GM10266 (cell line): ENCODE measurements around the gene ITGA2B.
A peak's percentile ranks its signal among the peaks of the same experiment; 100 is the strongest.

Source experiments
- DNase-seq: peaks from one replicate; pipeline ENCODE4 v3.0.0; 2012; ENCODE audit errors: extremely low spot score
- CTCF ChIP-seq: IDR thresholded peaks from 2 replicates; pipeline ENCODE4 v1.5.1; 2012; ENCODE audit warnings: mild to moderate bottlenecking, low read depth; ENCODE audit not compliant: control insufficient read depth, insufficient read depth; ENCODE audit errors: missing control alignments

ITGA2B gene

GRCh38 chr17:44382917-44383316 lies 6.5 kb downstream of the ITGA2B start:
- DNase-seq: no peak
- no peak for TF ChIP-seq CTCF

- no peak for TF ChIP-seq CTCF
- no peak for DNase-seq
Measured at GRCh38 chr17:44381810-44382305, 7.6 kb downstream of the ITGA2B start.

GRCh38 chr17:44380767-44381166 lies 8.7 kb downstream of the ITGA2B start:
- TF ChIP-seq CTCF: no peak
- no peak for DNase-seq

GRCh38 chr17:44379887-44380286 lies 9.6 kb downstream of the ITGA2B start:
- no peak for DNase-seq
- TF ChIP-seq CTCF: no peak

- peak; percentile 20 for DNase-seq
- TF ChIP-seq CTCF: no peak
Measured at GRCh38 chr17:44378171-44378705, 11.2 kb downstream of the ITGA2B start.

GRCh38 chr17:44376779-44377178 lies 12.7 kb downstream of the ITGA2B start:
- no peak for DNase-seq
- TF ChIP-seq CTCF: no peak

- peak; percentile 41 for TF ChIP-seq CTCF
- DNase-seq: peak; percentile 71
Measured at GRCh38 chr17:44376124-44376523, 13.3 kb downstream of the ITGA2B start.
